ENCODE data around the gene RER1. TPM values are rescaled to one million over a fixed set of nuclear protein-coding genes. Genes with fewer than 3 reads are reported as not detected.

RER1 gene
- total RNA-seq, 2 donors from 2014 or later, result 114 TPM

DNA sequence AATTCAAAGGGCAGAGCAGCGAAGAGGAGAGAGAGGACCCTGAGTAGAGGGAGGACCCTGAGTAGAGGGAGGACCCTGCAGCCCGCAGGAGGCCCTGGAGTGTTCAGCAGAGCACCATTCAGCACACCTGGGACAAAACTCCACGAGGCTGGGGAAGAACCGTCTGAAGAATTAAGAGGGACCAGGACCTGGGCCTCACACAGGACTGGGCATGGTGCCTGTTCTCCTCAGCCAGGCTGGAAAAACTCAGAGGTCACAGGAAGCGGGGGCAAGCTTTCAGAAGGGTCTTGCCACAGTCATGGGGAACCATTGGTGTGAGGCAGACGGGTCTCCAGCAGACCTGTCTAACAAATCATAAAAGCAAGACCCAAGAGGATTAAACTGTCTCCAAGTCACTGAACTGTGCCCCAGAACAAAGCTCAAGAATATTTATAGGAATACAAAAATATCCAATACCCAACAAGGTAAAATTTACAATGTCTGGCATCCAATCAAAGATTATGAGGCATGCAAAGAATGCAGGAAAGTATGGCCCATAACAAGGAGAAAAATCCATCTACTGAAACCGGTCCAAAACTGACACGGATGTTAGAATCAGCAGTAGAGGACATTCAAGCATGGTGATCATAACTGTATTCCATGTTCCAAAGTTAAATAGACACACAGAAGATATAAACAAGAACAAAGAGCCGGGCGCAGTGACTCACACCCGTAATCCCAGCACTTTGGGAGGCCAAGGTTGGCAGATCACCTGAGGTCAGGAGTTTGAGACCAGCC is 30.9 kb upstream of the RER1 start:
- no peaks in the 10 kb centered on the region for H3K27me3 Mint-ChIP-seq (ENCODE audit: insufficient read depth)
- no peak overlapping the region for H3K4me3 Mint-ChIP-seq
- TF ChIP-seq, protein P1, sequence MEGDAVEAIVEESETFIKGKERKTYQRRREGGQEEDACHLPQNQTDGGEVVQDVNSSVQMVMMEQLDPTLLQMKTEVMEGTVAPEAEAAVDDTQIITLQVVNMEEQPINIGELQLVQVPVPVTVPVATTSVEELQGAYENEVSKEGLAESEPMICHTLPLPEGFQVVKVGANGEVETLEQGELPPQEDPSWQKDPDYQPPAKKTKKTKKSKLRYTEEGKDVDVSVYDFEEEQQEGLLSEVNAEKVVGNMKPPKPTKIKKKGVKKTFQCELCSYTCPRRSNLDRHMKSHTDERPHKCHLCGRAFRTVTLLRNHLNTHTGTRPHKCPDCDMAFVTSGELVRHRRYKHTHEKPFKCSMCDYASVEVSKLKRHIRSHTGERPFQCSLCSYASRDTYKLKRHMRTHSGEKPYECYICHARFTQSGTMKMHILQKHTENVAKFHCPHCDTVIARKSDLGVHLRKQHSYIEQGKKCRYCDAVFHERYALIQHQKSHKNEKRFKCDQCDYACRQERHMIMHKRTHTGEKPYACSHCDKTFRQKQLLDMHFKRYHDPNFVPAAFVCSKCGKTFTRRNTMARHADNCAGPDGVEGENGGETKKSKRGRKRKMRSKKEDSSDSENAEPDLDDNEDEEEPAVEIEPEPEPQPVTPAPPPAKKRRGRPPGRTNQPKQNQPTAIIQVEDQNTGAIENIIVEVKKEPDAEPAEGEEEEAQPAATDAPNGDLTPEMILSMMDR (conservative IDR thresholded peaks at IDR 0.05), result no peak
- DNase-seq, result no peak
- no peak overlapping the region for H3K27ac ChIP-seq (ENCODE audit: low read depth, low read length)
- no peak overlapping the region for H3K27ac Mint-ChIP-seq
- H3K4me1 Mint-ChIP-seq, result no peaks in the 10 kb centered on the region
- H3K27me3 ChIP-seq (ENCODE audit: control insufficient read depth, insufficient read depth, low read length, poor library complexity, severe bottlenecking), result no peaks in the 10 kb centered on the region
- H3K36me3 Mint-ChIP-seq (ENCODE audit: low read depth), result peaks cover 5% of the 10 kb centered on the region
- H3K4me3 ChIP-seq (ENCODE audit: low read length), result no peak overlapping the region
- no peak overlapping the region for H3K9ac ChIP-seq (ENCODE audit: extremely low read depth, low read length, poor library complexity, severe bottlenecking)
- peaks cover 17% of the 10 kb centered on the region for H3K9me3 Mint-ChIP-seq
- H3K9me3 ChIP-seq (ENCODE audit: control insufficient read depth, low read length), result peaks cover 9% of the 10 kb centered on the region
- no peaks in the 10 kb centered on the region for H3K36me3 ChIP-seq (ENCODE audit: control insufficient read depth, insufficient read depth, low read length)
- 88 to 96% methylated on average over 10 to 11 of the region's 11 CpGs for WGBS, 2 experiments (ENCODE audit: insufficient coverage in 1 of 2, insufficient read length in 1 of 2)
- no peaks in the 10 kb centered on the region for H3K4me1 ChIP-seq (ENCODE audit: control insufficient read depth, insufficient read depth, low read length)

DNA sequence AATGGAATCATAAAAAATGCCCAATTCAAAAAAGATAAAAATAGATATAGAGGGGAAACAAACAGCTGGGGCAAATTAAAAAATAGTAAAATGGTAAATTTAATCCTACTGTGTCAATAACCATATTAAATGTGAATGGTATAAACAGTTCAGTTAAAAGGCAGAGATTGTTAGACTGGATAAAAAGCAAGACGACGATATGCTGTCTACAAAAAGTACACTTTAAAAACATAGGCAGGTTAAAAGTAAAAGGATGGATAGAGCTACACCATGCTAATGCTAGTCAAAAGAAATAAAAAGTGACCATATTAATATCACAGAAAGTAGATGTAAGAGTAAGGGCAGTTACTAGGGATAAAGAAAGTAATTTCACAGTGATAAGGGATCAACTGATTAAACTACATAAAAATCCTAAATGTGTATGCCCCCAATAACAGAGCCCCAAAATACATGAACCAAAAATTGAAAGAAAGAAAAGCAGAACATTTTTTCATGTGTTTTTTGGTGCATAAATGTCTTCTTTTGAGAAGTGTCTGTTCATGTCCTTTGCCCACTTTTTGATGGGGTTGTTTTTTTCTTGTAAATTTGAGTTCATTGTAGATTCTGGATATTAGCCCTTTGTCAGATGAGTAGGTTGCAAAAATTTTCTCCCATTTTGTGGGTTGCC is 27.7 kb upstream of the RER1 start:
- no peaks in the 10 kb centered on the region for H3K4me1 ChIP-seq (ENCODE audit: control insufficient read depth, insufficient read depth, low read length)
- H3K27ac Mint-ChIP-seq, result no peak overlapping the region
- H3K27me3 Mint-ChIP-seq (ENCODE audit: insufficient read depth), result no peaks in the 10 kb centered on the region
- H3K9me3 Mint-ChIP-seq, result peaks cover 25% of the 10 kb centered on the region
- 92 to 100% methylated on average over 2 of the region's 2 CpGs for WGBS, 2 experiments (ENCODE audit: insufficient coverage in 1 of 2, insufficient read length in 1 of 2)
- H3K27me3 ChIP-seq (ENCODE audit: control insufficient read depth, insufficient read depth, low read length, poor library complexity, severe bottlenecking), result no peaks in the 10 kb centered on the region
- TF ChIP-seq, protein P1 (conservative IDR thresholded peaks at IDR 0.05), result no peak
- no peak overlapping the region for H3K4me3 ChIP-seq (ENCODE audit: low read length)
- peaks cover 23% of the 10 kb centered on the region for H3K36me3 Mint-ChIP-seq (ENCODE audit: low read depth)
- H3K4me3 Mint-ChIP-seq, result no peak overlapping the region
- no peaks in the 10 kb centered on the region for H3K36me3 ChIP-seq (ENCODE audit: control insufficient read depth, insufficient read depth, low read length)
- H3K4me1 Mint-ChIP-seq, result no peaks in the 10 kb centered on the region
- peaks cover 9% of the 10 kb centered on the region for H3K9me3 ChIP-seq (ENCODE audit: control insufficient read depth, low read length)
- no peak overlapping the region for H3K27ac ChIP-seq (ENCODE audit: low read depth, low read length)
- DNase-seq, result no peak
- H3K9ac ChIP-seq (ENCODE audit: extremely low read depth, low read length, poor library complexity, severe bottlenecking), result no peak overlapping the region

DNA sequence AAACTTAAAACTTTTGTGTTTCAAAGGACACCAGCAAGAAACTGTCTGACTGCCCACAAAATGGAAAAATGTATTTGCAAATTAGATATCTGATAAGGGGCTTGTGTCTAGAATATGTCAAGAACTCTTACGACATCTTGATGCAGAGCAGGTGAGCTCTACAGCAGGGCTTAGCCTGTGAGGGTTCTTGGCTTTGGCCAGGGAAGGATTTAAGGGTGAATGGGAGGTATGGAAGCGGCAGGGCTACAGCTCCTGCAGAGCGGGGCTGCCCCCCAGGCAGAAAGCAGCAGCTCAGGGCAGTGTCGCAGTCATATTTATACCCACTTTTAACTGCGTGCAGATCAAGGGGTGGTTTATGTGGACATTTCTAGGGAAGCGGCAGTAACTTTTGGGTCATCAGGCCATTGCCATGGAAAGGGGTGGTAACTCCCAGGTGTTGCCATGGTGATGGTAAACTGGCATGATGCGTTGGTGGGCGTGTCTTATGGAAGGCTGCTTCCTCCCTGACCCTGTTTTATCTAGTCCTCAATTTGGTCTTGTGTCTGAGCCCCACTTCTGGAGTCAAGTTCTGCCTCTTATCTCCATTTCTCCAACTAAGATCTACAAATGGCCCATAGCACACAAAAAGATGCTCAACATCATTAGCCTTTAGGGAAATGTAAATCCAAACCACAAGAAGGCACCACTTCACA is 23.4 kb upstream of the RER1 start:
- Histone ChIP-seq H3K9ac (ENCODE audit: extremely low read depth, low read length, poor library complexity, severe bottlenecking) (no peak overlapping the region), H3K4me1 (ENCODE audit: control insufficient read depth, insufficient read depth, low read length) (no peaks in the 10 kb centered on the region), H3K27ac (ENCODE audit: low read depth, low read length) (no peak overlapping the region), H3K27me3 (ENCODE audit: control insufficient read depth, insufficient read depth, low read length, poor library complexity, severe bottlenecking) (no peaks in the 10 kb centered on the region), H3K36me3 (ENCODE audit: control insufficient read depth, insufficient read depth, low read length) (no peaks in the 10 kb centered on the region), H3K4me3 (ENCODE audit: low read length) (no peak overlapping the region), H3K9me3 (ENCODE audit: control insufficient read depth, low read length) (peaks cover 8% of the 10 kb centered on the region)
- no peak overlapping the region for H3K4me3 Mint-ChIP-seq
- DNase-seq, result no peak
- peaks cover 17% of the 10 kb centered on the region for H3K9me3 Mint-ChIP-seq
- H3K27me3 Mint-ChIP-seq (ENCODE audit: insufficient read depth), result no peaks in the 10 kb centered on the region
- TF ChIP-seq, protein P1 (conservative IDR thresholded peaks at IDR 0.05), result no peak
- H3K4me1 Mint-ChIP-seq, result no peaks in the 10 kb centered on the region
- no peak overlapping the region for H3K27ac Mint-ChIP-seq
- 94 to 100% methylated on average over 5 to 8 of the region's 8 CpGs for WGBS, 2 experiments (ENCODE audit: insufficient coverage in 1 of 2, insufficient read length in 1 of 2)
- H3K36me3 Mint-ChIP-seq (ENCODE audit: low read depth), result peaks cover 37% of the 10 kb centered on the region
